Esophagus (tissue), 2 donors: ENCODE data around the gene SYTL2. TPM values are rescaled to one million over a fixed set of nuclear protein-coding genes. Genes with fewer than 3 reads are reported as not detected.

Experiments used
- H3K27ac ChIP-seq, 2 donors: one replicate each; pipeline ENCODE4 v1.5.1; 2013; ENCODE audit warnings: low read depth in 2 of 2, mild to moderate bottlenecking in 2 of 2, inconsistent platforms in 1 of 2, low read length in 1 of 2, moderate library complexity in 1 of 2
- H3K27me3 ChIP-seq, 2 donors: one replicate each; pipeline ENCODE4 v1.6.1; 2013; ENCODE audit warnings: low read length in 2 of 2, control low read depth in 1 of 2, mild to moderate bottlenecking in 1 of 2; ENCODE audit not compliant: insufficient read depth in 2 of 2, control insufficient read depth in 1 of 2
- H3K36me3 ChIP-seq, 2 donors: one replicate each; pipeline ENCODE4 v1.6.1; 2013; ENCODE audit warnings: low read length in 1 of 2; ENCODE audit not compliant: control insufficient read depth in 2 of 2, insufficient read depth in 2 of 2
- H3K4me1 ChIP-seq, 2 donors: one replicate each; pipeline ENCODE4 v1.6.1; 2013; ENCODE audit warnings: low read length in 1 of 2; ENCODE audit not compliant: control insufficient read depth in 2 of 2, insufficient read depth in 2 of 2
- H3K4me3 ChIP-seq, 2 donors: one replicate each; pipeline ENCODE4 v1.5.1; 2013; ENCODE audit warnings: low read length in 2 of 2, mild to moderate bottlenecking in 2 of 2, low read depth in 1 of 2, moderate library complexity in 1 of 2
- H3K9me3 ChIP-seq, 2 donors: one replicate each; pipeline ENCODE4 v1.6.1; 2013; ENCODE audit warnings: mild to moderate bottlenecking in 2 of 2, low read depth in 1 of 2, low read length in 1 of 2, moderate library complexity in 1 of 2; ENCODE audit not compliant: control insufficient read depth in 2 of 2, insufficient read depth in 1 of 2
- WGBS, 2 donors: extraction: QIAGEN DNeasy Blood & Tissue Kit; methylation state at CpG; one replicate each; pipeline ENCODE4 v1.1.7; 2013; 5-methylcytosine and 5-hydroxymethylcytosine counted together
- polyA plus RNA-seq, 2 donors: library from polyadenylated mRNA; stranded (reverse); fragments of 200-250 nt; gene quantifications; one replicate each; pipeline ENCODE4 v1.2.3, GENCODE V29; 2013
- donor health status: healthy with polysubstance abuse.
- donor health status: Bipolar disorder and iron deficiency.

SYTL2 gene
- polyA plus RNA-seq, 2 donors: 3.4 to 5.0 TPM

DNA sequence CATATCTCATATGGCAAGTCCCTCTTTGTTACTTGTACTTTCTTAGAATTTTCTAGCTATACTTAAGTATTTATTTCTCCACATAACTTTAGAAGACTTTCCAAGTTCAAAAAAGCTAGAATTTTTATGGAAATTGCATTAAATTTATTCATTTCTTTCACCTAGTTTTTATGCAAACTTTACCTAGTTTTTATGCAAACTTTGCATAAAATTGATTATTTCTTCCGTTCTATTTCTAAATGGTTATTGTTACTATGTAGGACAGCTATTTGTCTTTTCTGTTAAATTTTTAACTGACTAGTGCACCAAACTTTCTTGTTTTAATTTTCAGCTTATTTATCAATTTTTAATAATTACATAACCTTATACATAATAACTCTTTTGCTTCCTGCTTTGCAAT is 142.8 kb downstream of the SYTL2 start:
- no peaks in the 10 kb centered on the region for H3K36me3 ChIP-seq
- H3K9me3 ChIP-seq: peaks cover 0 to 3% of the 10 kb centered on the region in 2 donors
- no peak overlapping the region for H3K4me3 ChIP-seq
- no peaks in the 10 kb centered on the region for H3K4me1 ChIP-seq
- WGBS, 2 donors: 89 to 91% methylated on average over 1 of the region's 1 CpG
- no peak overlapping the region for H3K27ac ChIP-seq
- no peaks in the 10 kb centered on the region for H3K27me3 ChIP-seq

DNA sequence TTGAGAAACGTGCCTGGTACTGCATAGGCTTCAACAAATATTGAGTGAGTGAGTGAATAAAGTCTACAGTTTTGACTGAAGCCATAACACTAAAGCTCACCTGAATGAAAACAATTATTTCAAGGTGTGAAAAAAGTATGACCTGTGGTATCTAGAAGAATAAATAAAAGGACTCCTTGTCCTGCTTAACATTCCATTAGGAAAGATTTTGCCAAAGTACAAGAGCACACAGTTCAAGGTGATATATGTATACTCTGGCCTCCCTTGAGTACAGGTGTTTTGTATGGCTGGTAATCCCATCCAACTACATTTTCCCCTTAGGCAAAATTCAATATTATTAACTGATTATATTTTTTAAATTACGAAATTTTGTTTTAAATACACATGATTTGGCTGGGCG is 144.3 kb downstream of the SYTL2 start:
- Histone ChIP-seq H3K9me3 (peaks cover 0 to 3% of the 10 kb centered on the region in 2 donors), H3K4me3 (no peak overlapping the region), H3K27ac (no peak overlapping the region), H3K36me3 (no peaks in the 10 kb centered on the region), H3K4me1 (no peaks in the 10 kb centered on the region), H3K27me3 (no peaks in the 10 kb centered on the region)
- 80 to 82% methylated on average over 3 of the region's 3 CpGs for WGBS, 2 donors

DNA sequence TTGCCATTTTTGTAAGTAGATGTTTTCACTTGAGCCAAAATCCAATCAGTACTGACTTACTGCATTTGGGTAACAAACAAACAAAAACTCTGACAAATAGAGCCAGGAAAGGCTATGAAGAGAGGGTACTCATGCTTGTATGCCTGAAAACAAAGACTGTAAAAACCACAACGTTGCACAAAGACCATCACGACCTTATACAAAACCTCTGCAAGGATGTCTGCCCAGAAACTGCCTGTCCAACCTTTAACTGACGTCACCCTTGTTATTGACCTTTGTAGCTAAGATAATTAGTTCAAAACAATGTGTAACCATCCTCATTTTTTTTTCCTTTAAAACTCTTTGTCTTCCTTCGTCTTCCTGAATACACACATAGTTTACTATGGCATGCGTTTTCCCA is 145.2 kb downstream of the SYTL2 start:
- H3K9me3 ChIP-seq: peaks cover 0 to 3% of the 10 kb centered on the region in 2 donors
- no peak overlapping the region for H3K4me3 ChIP-seq
- H3K27ac ChIP-seq: no peak overlapping the region
- no peaks in the 10 kb centered on the region for H3K4me1 ChIP-seq
- 59 to 70% methylated on average over 5 of the region's 5 CpGs for WGBS, 2 donors
- no peaks in the 10 kb centered on the region for H3K27me3 ChIP-seq
- no peaks in the 10 kb centered on the region for H3K36me3 ChIP-seq

DNA sequence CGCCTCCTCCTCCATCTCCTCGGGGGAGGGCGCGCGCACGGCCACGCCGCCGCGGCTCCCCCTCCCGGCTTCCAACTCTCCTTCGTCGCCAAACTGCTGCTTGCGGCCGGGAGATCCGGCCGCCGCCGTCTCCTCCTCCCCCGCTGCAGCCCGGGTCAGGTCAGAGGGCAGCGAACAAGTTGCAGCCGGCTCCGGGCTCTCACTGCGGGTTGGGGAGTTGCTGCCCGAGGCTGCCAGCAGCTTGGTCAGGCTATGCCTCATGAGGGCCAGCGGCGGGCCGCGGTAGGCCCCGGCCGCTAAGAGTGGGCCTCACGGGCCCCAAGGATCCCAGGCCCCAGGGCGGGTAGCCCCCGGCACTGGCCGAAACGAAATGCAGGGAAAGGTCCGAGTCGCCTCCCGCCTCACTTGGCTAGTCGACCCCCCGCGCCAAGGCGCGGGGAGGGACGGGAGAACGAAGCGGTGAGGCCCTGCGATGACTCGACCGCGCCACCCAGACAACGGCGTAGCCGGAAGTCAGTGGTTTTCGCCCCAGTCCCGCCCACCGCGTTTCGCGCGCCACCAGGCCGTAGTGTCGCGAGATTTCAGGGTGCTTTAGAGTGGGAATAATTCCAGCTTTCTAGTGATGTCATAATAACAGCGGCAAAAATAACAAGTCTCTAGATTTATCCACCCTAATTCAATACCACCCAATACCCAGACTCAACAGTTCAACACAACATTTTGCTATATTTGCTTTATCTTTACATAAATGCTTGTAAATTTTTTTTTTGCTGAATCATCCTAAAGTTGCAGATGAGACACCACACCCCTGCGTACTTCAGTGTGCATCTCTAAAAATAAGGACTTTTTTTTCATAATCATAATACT is 146.1 kb downstream of the SYTL2 start, which contains the start of gene CREBZF:
Gene CREBZF, minus strand, starts transcription at position 515 of the 867 bp plus-strand sequence. Its CDS starts 254 bp downstream, at position 261.
- WGBS, 2 donors: 0% methylated on average over 62 to 67 of the region's 67 CpGs

DNA sequence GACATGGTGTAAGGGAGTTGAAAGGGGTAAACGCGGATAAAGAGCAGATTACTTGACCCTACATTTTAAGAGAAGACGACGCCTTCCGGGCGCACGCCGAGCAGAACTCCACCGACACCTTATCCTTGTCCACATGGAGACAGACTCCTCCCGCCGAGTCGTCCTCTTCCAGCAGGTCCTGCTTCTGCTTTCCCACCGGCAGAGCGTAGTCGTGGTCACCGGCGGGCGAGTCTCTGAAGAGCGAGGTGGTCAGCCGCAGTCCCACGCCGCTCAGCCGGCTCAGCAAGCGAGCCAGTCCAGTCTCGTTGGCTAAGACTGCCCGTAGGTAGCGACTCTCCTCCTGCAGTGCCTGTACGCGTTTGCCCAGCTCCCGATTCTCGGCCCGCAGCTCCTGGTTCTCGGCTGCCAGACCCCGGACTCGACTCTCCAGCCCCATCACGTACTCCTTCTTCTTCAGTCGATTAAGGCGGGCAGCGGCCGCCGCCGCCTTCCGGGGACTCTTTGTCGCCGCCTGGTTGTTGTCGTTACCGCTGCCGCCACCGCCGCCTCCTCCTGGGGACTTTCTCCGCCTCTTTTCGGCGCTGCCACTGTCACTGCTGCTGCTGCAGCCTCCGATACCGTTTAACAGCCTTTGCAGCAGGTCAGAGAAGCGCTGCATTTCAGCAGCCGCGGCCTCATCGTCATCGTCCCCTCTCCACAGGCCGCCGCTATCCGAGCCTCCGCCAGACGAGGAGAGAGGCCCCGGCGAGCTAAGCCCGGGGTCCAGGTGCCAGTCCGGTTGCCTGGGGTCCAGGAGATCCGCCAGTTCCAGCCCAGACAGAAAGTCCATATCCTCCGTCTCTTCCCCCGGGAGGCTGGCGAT is 147.0 kb downstream of the SYTL2 start:
- no peaks in the 10 kb centered on the region for H3K27me3 ChIP-seq
- WGBS, 2 donors: 0 to 1% methylated on average over 73 of the region's 73 CpGs
- peak overlapping the region; percentile 95 to 99 for H3K27ac ChIP-seq
- peaks cover 0 to 3% of the 10 kb centered on the region in 2 donors for H3K9me3 ChIP-seq
- no peaks in the 10 kb centered on the region for H3K4me1 ChIP-seq
- H3K4me3 ChIP-seq: peak overlapping the region; percentile 93 to 99
- no peaks in the 10 kb centered on the region for H3K36me3 ChIP-seq

More for the DNA sequence above, 146.1 kb downstream of the SYTL2 start, which contains the start of gene CREBZF:
- Histone ChIP-seq H3K4me3 (peak within 1 kb of the TSS; percentile 93 to 99), H3K27me3 (no peaks in the 10 kb centered on the region), H3K27ac (peak within 1 kb of the TSS; percentile 95 to 99), H3K36me3 (no peaks in the 10 kb centered on the region), H3K4me1 (no peaks in the 10 kb centered on the region), H3K9me3 (peaks cover 0 to 3% of the 10 kb centered on the region in 2 donors)

DNA sequence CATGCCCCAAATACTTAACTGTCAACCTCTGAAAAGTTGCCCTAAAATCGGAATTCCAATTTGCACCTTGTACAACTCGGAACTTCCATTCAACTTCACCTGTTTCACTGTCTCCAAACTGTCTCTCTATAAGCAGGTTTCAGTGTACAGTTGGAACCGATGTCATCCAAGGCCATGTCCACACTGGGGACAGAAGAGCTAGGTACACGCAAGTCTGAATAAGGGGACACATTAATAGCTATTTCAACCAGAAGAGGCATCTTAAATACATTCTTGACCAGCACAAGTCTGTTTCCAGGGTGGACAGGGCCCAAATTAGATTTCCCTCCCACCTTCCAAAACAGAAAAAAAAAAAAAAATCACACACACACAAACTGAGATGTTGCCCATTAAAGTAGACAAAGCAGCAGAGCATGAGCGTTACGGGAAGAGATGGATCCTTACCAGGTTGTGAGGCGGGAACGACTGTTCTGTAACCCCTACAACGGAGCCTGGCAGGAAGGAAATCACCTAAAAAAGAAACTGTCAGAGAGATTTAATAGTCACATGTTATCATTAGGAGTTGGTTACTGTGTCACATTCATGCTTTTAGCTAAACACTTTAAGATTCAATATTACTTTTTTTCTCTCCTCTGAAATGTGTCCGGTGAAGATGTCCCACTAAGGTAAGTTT is 147.7 kb downstream of the SYTL2 start:
- Histone ChIP-seq H3K4me1 (no peaks in the 10 kb centered on the region), H3K4me3 (peak overlapping the region; percentile 93 to 99), H3K27ac (peak overlapping the region; percentile 95 to 99), H3K36me3 (no peaks in the 10 kb centered on the region), H3K27me3 (no peaks in the 10 kb centered on the region), H3K9me3 (peaks cover 0 to 3% of the 10 kb centered on the region in 2 donors)
- 1 to 2% methylated on average over 10 of the region's 10 CpGs for whole genome bisulfite sequencing, 2 donors

DNA sequence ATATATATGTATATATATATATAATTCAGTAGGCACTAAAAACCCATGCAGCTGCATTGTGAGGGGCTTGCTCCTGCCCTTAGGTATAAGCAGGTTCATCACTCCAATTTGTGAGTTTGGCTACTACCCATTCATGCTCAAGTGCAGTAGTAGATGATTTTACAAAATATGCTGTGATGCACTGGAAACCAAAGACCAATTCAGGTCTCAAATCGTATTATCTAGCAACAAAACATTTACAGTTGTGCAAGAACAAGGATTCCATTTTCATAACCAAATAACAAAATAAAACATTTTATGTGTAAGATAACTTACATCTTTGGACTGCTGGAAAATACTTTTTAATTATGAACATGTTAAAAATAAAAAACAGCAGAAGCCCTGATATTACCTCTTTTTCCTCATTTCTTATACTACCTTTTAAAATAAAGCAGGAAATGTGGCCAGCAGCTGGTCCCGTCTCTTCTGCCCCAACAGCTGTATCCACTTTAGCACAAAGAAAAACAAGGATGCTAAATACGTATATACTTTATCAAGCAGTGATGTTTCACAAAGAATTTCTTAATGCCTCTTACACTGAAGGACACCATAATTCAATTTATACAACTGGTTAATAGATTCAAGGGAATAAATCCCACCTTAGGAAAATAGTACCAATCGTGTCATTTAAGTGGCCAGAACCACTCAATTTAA is 148.8 kb downstream of the SYTL2 start:
- peaks cover 0 to 3% of the 10 kb centered on the region in 2 donors for H3K9me3 ChIP-seq
- H3K4me3 ChIP-seq: peak overlapping the region in 1 of 2 donors; percentile 24
- no peak overlapping the region for H3K27ac ChIP-seq
- peaks cover 0 to 1% of the 10 kb centered on the region in 2 donors for H3K36me3 ChIP-seq
- H3K27me3 ChIP-seq: no peaks in the 10 kb centered on the region
- no peaks in the 10 kb centered on the region for H3K4me1 ChIP-seq
- WGBS, 2 donors: 6 to 13% methylated on average over 4 of the region's 4 CpGs

DNA sequence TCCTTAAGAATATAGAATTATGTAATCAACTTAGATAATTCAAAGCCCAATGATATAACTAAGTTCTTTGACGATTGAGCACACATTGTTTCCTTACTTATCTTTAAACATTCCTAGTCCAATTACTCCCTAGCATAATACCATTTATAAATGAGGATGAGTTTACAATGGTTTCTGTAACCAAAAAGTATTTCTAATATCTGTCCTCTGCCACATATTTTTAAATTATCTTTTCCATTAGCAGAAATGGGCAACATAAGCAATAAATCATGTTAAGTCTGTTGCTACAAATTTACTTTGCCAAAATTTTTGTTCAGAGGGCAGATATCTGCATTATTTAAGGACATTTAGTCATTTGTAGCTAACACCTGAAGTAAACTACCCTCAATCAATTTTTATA is 152.8 kb downstream of the SYTL2 start:
- Histone ChIP-seq H3K4me1 (no peaks in the 10 kb centered on the region), H3K36me3 (peaks cover 0 to 2% of the 10 kb centered on the region in 2 donors), H3K4me3 (no peak overlapping the region), H3K9me3 (no peaks in the 10 kb centered on the region), H3K27ac (no peak overlapping the region), H3K27me3 (no peaks in the 10 kb centered on the region)
- WGBS, 2 donors: 34% methylated on average over 1 of the region's 1 CpG
